Stomach (tissue), 4 donors: Measurements from ENCODE around the gene KLC4.

Experiments
- CTCF ChIP-seq, 7 experiments: fragments of 450-650 bp in 4 of 7; fragments of 200-600 bp in 3 of 7; sonication (generic) in 3 of 7; IDR thresholded peaks; one replicate each; pipeline ENCODE4 v1.5.1; 2016 to 2019; ENCODE audit warnings: antibody characterized with exemption in 7 of 7, control low read depth in 2 of 7, mild to moderate bottlenecking in 1 of 7
- POLR2A ChIP-seq, 4 donors: fragments of 450-650 bp; IDR thresholded peaks; one replicate each; pipeline ENCODE4 v1.6.1; 2016; ENCODE audit warnings: antibody characterized with exemption in 4 of 4, control low read depth in 2 of 4, mild to moderate bottlenecking in 1 of 4, moderate library complexity in 1 of 4

DNA sequence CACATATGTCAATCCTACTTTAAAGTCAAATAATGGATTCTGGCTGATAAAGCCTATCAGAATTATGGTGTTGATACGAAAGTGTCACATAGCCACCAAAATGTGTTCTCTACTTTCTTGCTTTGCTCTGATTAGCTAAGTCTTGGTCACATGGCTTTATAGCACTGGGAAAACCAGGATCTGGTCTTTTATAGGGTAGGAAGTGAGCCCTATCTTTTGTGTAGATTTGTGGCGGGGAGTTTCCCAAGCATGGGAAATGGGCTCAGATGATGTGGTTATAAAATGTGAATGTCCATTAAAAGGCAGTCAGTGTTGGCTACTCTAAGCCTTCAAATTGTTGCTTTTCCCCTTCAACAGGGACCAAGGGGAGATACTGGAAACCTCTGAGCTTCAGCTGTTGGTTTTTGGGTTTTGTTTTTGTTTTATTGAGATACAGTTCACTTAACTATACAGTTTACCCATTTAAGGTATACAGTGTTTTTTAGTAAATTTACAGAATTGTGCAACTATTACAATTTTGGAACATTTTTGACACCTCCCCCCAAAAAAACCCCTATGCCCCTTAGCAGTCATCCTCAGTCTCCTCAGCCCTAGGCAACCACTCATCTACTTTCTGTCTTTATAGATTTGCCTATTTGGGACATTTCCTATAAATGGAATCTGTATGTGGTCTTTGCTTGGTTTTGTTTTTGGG, 25.8 kb upstream of the KLC4 start:
- TF ChIP-seq CTCF (IDR thresholded peaks at IDR 0.05) (no peak), POLR2A (IDR thresholded peaks at IDR 0.05) (no peak)
